Skeletal muscle satellite cell (primary cell): Measurements from ENCODE around the gene MAP3K12.

Experiments used
- H3K27me3 ChIP-seq: 2 replicates; pipeline ENCODE4 v1.7.0; 2013; ENCODE audit warnings: low read length; ENCODE audit not compliant: control insufficient read depth, insufficient read depth
- H3K36me3 ChIP-seq: 2 replicates; pipeline ENCODE4 v1.7.0; 2013; ENCODE audit warnings: mild to moderate bottlenecking, control low read depth, low read length; ENCODE audit not compliant: insufficient read depth
- H3K4me1 ChIP-seq: 2 replicates; pipeline ENCODE4 v1.7.0; 2013; ENCODE audit warnings: low read length; ENCODE audit not compliant: control insufficient read depth, insufficient read depth
- H3K4me2 ChIP-seq: 2 replicates; pipeline ENCODE4 v1.7.0; 2013; ENCODE audit warnings: mild to moderate bottlenecking, low read length
- H3K4me3 ChIP-seq: 2 replicates; pipeline ENCODE4 v1.7.0; 2013; ENCODE audit warnings: low read length
- H3K9ac ChIP-seq: 2 replicates; pipeline ENCODE4 v1.7.0; 2013; ENCODE audit warnings: mild to moderate bottlenecking, low read depth, low read length, moderate library complexity
- H3K9me3 ChIP-seq: replicated peaks from 2 replicates; pipeline ENCODE4 v1.7.0; 2013; ENCODE audit warnings: mild to moderate bottlenecking, control low read depth, low read length

Gene MAP3K12

DNA sequence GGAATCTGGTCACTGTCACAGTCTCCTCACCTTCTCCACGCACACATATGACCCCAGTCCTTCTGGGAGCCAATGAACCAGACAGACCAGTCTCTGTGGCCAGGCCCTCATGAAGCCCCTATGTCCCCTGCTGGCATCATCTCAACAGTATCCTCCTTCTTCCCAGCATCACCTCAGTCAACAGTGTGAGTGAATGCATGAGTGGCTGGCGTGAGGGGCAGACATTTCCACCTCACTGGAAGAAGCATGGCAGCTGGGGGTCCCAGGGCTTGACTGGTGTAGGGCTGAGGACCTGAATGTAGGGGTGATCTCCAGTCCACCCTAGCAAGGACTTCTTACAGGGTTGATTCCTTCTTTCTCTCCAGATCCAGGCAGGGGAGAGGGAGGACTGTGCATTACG lies 1.8 kb downstream of the MAP3K12 start:
- Histone ChIP-seq H3K9ac (no peak overlapping the region), H3K27me3 (no peaks in the 10 kb centered on the region), H3K4me2 (no peak overlapping the region), H3K4me1 (peaks cover 51% of the 10 kb centered on the region), H3K36me3 (no peaks in the 10 kb centered on the region), H3K9me3 (no peaks in the 10 kb centered on the region), H3K4me3 (no peak overlapping the region)

DNA sequence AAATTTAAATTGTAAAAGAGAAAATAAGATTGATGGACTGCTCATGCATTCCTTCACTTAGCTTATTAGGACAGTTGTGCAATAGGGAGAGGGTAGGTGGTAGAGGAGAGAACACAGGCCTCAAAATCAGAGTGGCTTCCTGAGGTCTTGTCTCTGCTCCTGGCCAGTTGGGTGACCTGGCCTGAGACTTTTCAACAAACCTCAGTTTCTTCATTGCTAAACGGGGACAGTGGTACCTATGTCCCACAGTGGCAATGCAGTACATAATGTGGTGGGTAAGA lies 2.6 kb downstream of the MAP3K12 start:
- peak overlapping the region; percentile 12 for H3K9ac ChIP-seq
- peaks cover 49% of the 10 kb centered on the region for H3K4me1 ChIP-seq
- no peaks in the 10 kb centered on the region for H3K36me3 ChIP-seq
- H3K4me3 ChIP-seq, result peak overlapping the region; percentile 17
- peak overlapping the region; percentile 62 for H3K4me2 ChIP-seq
- H3K27me3 ChIP-seq, result no peaks in the 10 kb centered on the region
- H3K9me3 ChIP-seq, result no peaks in the 10 kb centered on the region

DNA sequence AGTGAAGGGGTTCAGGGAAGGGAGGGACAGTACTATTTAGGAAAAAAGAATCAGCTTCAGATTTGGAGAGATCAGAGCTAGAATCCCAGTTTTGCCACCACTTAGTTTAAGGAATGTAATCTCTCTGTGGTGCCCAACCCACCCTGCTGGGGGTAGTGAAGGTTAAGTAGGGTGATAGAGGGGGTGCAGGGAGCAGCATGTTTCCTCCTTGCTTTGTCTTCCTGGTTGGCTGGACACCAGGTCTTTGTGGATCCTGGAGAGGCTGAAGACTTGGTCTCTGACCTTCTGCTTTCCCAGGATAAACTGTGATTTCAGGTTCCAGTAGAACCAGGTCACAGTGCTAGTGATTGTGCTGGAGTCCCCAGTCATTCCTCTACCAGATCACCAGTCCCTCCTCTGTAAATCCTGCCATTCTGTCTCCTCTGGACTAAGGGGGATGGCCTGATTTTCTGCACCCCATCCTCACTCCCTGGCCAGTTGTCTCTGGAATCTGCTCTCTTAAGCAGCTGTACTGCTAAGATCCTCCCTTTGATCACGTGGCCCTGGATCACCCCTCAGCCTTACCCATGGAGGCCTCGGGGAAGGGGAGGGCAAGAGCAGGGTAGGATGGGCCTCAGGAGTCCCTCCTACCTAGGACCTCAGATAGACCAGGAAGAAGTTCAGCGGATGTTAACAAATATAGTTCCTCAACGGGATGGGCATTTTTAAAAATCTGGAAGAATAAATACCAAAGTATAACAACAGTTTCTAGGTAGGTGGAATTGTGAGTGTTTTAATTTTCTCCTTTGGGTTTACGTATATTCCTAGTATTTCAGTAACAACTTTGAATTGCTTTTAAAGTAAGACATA lies 3.1 kb downstream of the MAP3K12 start:
- Histone ChIP-seq H3K9me3 (no peaks in the 10 kb centered on the region), H3K36me3 (no peaks in the 10 kb centered on the region), H3K4me3 (peak overlapping the region; percentile 17), H3K4me1 (peaks cover 45% of the 10 kb centered on the region), H3K4me2 (peak overlapping the region; percentile 62), H3K27me3 (no peaks in the 10 kb centered on the region), H3K9ac (peak overlapping the region; percentile 12)

DNA sequence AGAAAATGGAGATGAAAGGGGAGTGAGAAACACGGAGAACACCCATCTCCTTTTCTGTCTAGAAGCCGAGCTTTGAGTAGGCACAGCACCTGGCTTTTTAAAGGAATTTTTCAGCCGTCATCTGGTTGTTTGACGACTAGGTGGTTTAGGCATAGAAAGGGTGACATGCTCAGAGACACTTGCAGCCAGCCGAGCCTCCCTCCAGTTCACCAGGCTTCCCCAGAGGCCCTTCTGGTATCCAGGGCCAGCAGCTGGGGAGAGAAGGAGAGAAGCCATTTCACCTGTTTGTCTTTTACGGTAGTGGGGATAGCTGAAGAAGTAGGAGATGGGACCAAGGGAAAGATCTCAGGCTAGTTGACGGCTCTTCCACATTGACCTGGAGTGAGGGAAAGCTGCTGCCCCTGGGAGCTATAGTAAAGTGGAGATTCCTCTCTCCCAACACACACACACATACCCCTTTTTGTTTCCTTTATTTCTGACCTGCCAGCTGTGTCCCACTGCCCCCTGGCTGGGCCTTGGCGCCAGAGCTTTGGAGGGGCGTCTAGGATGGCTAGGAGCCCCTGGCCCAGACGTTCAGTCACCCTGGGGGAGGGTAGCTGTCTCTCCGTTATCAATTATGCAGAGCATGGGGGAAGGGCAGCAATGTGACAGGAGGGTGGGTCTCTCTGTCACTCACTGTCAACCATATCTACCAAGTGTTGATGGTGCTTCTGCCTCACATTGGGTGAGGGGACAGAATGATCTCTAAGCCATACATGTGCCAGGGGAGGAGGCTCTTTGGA lies 5.5 kb downstream of the MAP3K12 start:
- H3K4me2 ChIP-seq, result peak overlapping the region; percentile 81
- no peaks in the 10 kb centered on the region for H3K36me3 ChIP-seq
- H3K9ac ChIP-seq, result peak overlapping the region; percentile 46
- H3K27me3 ChIP-seq, result no peaks in the 10 kb centered on the region
- H3K9me3 ChIP-seq, result no peaks in the 10 kb centered on the region
- H3K4me1 ChIP-seq, result peaks cover 35% of the 10 kb centered on the region
- H3K4me3 ChIP-seq, result peak overlapping the region; percentile 69

DNA sequence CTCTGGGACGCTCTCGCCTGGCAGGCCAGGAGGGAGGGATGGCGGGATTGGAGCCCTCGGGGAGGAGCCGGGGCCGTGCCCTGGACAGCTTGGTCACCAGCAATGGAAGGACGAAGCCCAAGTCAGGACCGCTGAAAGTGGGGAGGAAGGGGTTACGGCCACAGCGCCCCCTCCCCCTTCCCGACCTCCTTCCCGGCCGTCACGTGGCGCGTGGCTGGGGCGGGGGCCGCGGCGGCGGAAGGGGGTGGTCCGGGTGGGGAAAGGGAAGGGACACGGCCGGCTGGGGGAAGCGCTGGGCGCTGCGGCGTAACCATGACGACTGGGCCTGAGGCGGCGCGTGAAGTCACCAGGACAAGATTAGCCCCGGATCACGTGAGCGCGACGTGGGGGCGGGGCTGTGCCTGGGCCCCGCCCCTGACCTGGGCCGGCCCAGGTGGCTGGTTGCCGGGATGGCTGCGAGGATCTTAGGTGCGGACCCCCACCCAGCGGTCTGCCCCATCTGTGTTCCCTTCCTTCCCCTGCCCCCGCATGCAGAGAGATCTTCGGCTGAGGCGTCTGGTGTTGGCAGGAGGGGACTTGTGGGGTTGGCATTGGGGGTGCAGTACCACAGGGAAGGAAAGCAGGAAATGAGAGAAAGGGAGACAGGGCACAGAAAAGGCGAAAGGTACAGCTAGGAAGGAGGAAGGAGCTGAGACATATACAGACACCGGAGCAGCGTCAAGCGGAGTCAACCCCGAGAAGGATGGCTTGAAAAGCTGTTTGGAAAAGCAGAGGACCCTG lies 6.2 kb downstream of the MAP3K12 start:
- no peaks in the 10 kb centered on the region for H3K27me3 ChIP-seq
- no peaks in the 10 kb centered on the region for H3K9me3 ChIP-seq
- no peaks in the 10 kb centered on the region for H3K36me3 ChIP-seq
- peaks cover 28% of the 10 kb centered on the region for H3K4me1 ChIP-seq
- peak overlapping the region; percentile 81 for H3K4me2 ChIP-seq
- H3K9ac ChIP-seq, result peak overlapping the region; percentile 53
- peak overlapping the region; percentile 69 for H3K4me3 ChIP-seq

DNA sequence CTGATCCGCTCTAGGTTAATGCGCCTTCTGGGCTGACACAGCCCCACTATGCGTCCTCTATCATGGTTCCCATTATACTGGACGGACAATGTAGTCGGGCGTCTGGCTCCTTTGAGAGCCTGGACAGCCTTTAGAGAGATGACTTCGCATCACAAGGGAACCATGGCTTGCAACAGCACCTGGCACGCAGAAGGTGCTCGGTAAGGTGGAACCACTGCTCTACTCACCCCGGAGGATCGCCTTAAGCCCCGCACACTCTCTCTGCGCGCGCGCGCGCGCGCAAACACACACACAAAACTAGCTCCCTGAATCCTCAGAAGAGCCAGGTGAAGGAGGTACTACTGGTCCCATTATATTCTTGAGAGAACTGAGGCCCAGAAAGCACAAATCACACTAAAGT lies 7.1 kb downstream of the MAP3K12 start:
- peak overlapping the region; percentile 81 for H3K4me2 ChIP-seq
- H3K27me3 ChIP-seq, result no peaks in the 10 kb centered on the region
- no peak overlapping the region for H3K9ac ChIP-seq
- peak overlapping the region; percentile 69 for H3K4me3 ChIP-seq
- peaks cover 27% of the 10 kb centered on the region for H3K4me1 ChIP-seq
- no peaks in the 10 kb centered on the region for H3K9me3 ChIP-seq
- peaks cover 5% of the 10 kb centered on the region for H3K36me3 ChIP-seq

DNA sequence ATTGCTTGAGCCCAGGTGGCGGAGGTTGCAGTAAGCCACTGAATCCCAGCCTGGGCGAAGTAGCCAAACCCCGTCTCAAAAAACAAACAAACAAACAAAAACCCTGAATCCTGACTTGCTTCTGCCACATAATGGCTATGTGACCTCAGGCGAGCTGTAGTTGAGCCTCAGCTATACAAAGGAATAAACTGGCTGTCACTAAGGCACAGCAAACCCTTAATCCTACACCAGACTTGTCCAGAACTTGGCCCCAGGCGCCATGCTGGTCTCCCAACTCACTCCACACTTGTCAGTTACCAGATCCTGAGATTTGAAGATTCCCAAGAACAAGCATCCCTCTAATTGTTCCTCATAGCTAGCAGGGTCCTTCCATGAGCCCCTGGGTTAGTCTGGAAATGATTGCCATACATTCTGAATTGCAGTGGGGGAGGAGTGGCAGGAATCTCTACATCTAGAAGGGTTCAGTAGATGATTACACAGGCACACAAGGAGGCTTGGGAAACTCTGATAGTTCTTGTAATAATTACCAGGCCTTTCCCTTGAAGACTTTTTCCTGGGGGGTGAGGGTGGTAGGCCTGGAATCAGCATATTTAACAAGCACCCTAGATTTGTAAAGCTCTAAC lies 9.9 kb downstream of the MAP3K12 start:
- H3K4me3 ChIP-seq, result no peak overlapping the region
- no peak overlapping the region for H3K4me2 ChIP-seq
- no peaks in the 10 kb centered on the region for H3K27me3 ChIP-seq
- no peak overlapping the region for H3K9ac ChIP-seq
- no peaks in the 10 kb centered on the region for H3K9me3 ChIP-seq
- peaks cover 22% of the 10 kb centered on the region for H3K36me3 ChIP-seq
- H3K4me1 ChIP-seq, result peaks cover 14% of the 10 kb centered on the region

DNA sequence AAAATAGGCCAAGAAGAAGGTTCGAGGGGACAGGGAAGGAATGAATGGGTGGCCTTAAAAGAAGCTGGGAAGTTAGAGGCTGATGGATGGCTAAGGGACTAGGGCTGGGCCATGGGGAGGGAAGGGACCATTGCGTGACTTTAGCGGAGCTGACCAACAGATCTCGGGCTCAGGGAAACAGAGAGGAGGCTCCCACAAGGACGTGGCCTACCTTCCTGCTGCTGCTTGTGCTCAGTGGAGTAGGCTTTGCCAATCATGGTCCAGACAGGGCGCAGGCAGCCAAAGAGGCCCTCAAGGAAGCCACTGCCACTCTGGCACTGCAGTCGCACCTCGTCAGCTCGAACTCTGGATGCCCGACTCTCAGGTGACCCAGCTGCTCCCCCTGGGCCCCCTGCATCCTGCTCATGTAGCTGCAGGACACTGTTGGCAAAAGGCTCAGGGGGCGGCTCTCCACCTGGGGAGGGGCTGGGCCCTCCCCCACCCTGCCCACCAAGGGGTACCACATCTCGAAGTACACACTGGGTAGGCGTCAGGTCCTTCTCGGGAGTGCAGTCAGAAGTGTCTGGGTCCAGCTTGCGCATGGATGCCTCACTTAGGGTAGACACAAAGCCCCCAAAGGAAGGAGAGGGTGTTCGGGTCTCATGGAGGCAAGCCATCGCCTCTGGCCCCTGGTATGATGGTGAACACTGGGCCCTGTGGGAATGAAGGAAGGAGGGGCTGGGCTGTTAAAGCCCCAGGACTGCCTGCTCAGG lies 12.3 kb downstream of the MAP3K12 start:
- Histone ChIP-seq H3K9me3 (no peaks in the 10 kb centered on the region), H3K4me1 (peaks cover under 1% of the 10 kb centered on the region), H3K4me2 (no peak overlapping the region), H3K4me3 (no peak overlapping the region), H3K36me3 (peaks cover 46% of the 10 kb centered on the region), H3K27me3 (no peaks in the 10 kb centered on the region), H3K9ac (no peak overlapping the region)

DNA sequence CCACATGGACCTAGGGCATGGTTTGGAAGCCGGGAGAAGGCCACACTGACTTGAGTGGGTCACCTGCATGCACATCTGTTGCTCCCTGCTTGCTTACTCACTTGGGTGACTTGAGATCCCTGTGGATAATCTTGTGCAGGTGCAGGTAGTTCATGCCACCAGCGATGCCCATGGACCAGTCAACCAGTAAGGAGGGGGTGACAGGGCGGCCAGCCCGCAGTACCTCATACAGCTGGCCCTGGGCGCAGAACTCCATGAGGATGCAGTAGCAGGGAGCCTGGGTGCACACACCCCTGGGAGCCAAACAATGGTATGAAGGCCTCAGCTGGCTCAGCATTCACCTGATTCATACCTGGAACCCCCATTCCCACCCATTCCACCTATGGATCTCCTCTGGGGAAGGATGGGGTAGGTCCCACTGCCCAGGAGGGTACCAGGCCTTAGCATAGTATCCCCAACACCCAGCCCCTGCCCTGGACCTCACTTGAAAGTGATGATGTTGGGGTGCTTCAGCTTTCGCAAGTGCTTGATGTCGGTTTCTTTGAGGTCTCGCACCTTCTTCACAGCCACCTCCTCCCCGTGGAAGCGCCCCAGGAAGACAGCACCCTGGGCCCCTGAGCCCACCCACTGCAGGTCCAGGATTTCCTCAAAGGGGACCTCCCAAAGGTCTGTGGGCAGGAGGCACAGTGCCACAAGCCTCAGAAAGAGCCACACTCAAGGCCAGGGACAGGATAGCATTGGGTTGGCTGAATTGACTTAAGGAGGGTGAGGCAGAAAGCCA lies 13.1 kb downstream of the MAP3K12 start:
- no peaks in the 10 kb centered on the region for H3K9me3 ChIP-seq
- H3K36me3 ChIP-seq, result peaks cover 52% of the 10 kb centered on the region
- H3K4me1 ChIP-seq, result peaks cover 7% of the 10 kb centered on the region
- H3K9ac ChIP-seq, result no peak overlapping the region
- no peak overlapping the region for H3K4me3 ChIP-seq
- H3K27me3 ChIP-seq, result no peaks in the 10 kb centered on the region
- H3K4me2 ChIP-seq, result no peak overlapping the region
